Type B pancreatic cell (in vitro differentiated cells): ENCODE measurements around the gene HTR5A. TPM values are rescaled to one million over a fixed set of nuclear protein-coding genes. Genes with fewer than 3 reads are reported as not detected.

Source experiments
- DNase-seq: peaks from one replicate; pipeline ENCODE4 v3.0.0; 2021; ENCODE audit warnings: mixed read lengths; ENCODE audit not compliant: unreplicated experiment; ENCODE audit errors: extremely low spot score
- H3K27ac Mint-ChIP-seq: 2 replicates; pipeline ENCODE4 v1.8.0; 2021; ENCODE audit warnings: mild to moderate bottlenecking, mixed read lengths
- H3K27me3 Mint-ChIP-seq: 2 replicates; pipeline ENCODE4 v1.8.0; 2021; ENCODE audit warnings: mixed read lengths
- H3K36me3 Mint-ChIP-seq: 2 replicates; pipeline ENCODE4 v1.8.0; 2021; ENCODE audit warnings: mixed read lengths
- H3K4me1 Mint-ChIP-seq: one replicate; pipeline ENCODE4 v1.8.0; 2021; ENCODE audit warnings: mixed read lengths; ENCODE audit not compliant: unreplicated experiment
- H3K4me3 Mint-ChIP-seq: 2 replicates; pipeline ENCODE4 v1.8.0; 2021; ENCODE audit warnings: mild to moderate bottlenecking, mixed read lengths
- H3K9me3 Mint-ChIP-seq: 2 replicates; pipeline ENCODE4 v1.8.0; 2021; ENCODE audit warnings: mixed read lengths
- CTCF ChIP-seq: fragments of 200-600 bp; sonication (generic); conservative IDR thresholded peaks from 2 replicates; pipeline ENCODE4 v1.5.0; 2021; ENCODE audit warnings: antibody characterized with exemption, mild to moderate bottlenecking
- total RNA-seq: library from RNA; stranded (reverse); gene quantifications from 2 replicates; pipeline ENCODE4 v1.2.1, GENCODE V29; 2021; ENCODE audit warnings: low replicate concordance

Gene HTR5A
- total RNA-seq, 1 donor from 2014 or later: not detected

GRCh38 chr7:155090684-155091083 lies 20.6 kb downstream of the HTR5A start:
- TF ChIP-seq CTCF: no peak
- Mint-ChIP-seq H3K27ac (no peak overlapping the region), H3K4me3 (no peak overlapping the region), H3K9me3 (no peaks in the 10 kb centered on the region), H3K4me1 (no peaks in the 10 kb centered on the region), H3K36me3 (no peaks in the 10 kb centered on the region), H3K27me3 (peaks cover 22% of the 10 kb centered on the region)
- no peak for DNase-seq

- Mint-ChIP-seq H3K4me3 (no peak overlapping the region), H3K27me3 (peaks cover 15% of the 10 kb centered on the region), H3K36me3 (no peaks in the 10 kb centered on the region), H3K4me1 (no peaks in the 10 kb centered on the region), H3K9me3 (no peaks in the 10 kb centered on the region), H3K27ac (no peak overlapping the region)
- no peak for DNase-seq
- no peak for TF ChIP-seq CTCF
Measured at GRCh38 chr7:155093596-155093995, 23.5 kb downstream of the HTR5A start.

- H3K27ac Mint-ChIP-seq: no peak overlapping the region
- no peaks in the 10 kb centered on the region for H3K36me3 Mint-ChIP-seq
- no peak for DNase-seq
- H3K9me3 Mint-ChIP-seq: no peaks in the 10 kb centered on the region
- H3K4me3 Mint-ChIP-seq: no peak overlapping the region
- H3K27me3 Mint-ChIP-seq: peaks cover 15% of the 10 kb centered on the region
- no peaks in the 10 kb centered on the region for H3K4me1 Mint-ChIP-seq
- no peak for TF ChIP-seq CTCF
Measured at GRCh38 chr7:155094636-155095135, 24.6 kb downstream of the HTR5A start.

- no peak for TF ChIP-seq CTCF
- Mint-ChIP-seq H3K27ac (no peak overlapping the region), H3K4me1 (no peaks in the 10 kb centered on the region), H3K27me3 (peaks cover 17% of the 10 kb centered on the region), H3K9me3 (no peaks in the 10 kb centered on the region), H3K4me3 (no peak overlapping the region), H3K36me3 (no peaks in the 10 kb centered on the region)
- DNase-seq: no peak
Measured at GRCh38 chr7:155097338-155097737, 27.2 kb downstream of the HTR5A start.

- no peak for DNase-seq
- Mint-ChIP-seq H3K9me3 (no peaks in the 10 kb centered on the region), H3K36me3 (no peaks in the 10 kb centered on the region), H3K4me3 (no peak overlapping the region), H3K27ac (no peak overlapping the region), H3K27me3 (peaks cover 33% of the 10 kb centered on the region), H3K4me1 (no peaks in the 10 kb centered on the region)
- TF ChIP-seq CTCF: no peak
Measured at GRCh38 chr7:155103839-155104238, 33.7 kb downstream of the HTR5A start.

GRCh38 chr7:155104913-155105312 lies 34.8 kb downstream of the HTR5A start:
- DNase-seq: no peak
- Mint-ChIP-seq H3K4me3 (no peak overlapping the region), H3K4me1 (no peaks in the 10 kb centered on the region), H3K36me3 (no peaks in the 10 kb centered on the region), H3K27ac (no peak overlapping the region), H3K27me3 (peaks cover 42% of the 10 kb centered on the region), H3K9me3 (no peaks in the 10 kb centered on the region)
- no peak for TF ChIP-seq CTCF
